Forelimb muscle (tissue), 1 donor: Measurements from ENCODE around the gene GJC2. TPM values are rescaled to one million over a fixed set of nuclear protein-coding genes. Genes with fewer than 3 reads are reported as not detected.
A peak's percentile ranks its signal among the peaks of the same experiment; 100 is the strongest.

Experiments used
- DNase-seq: peaks from one replicate; pipeline ENCODE4 v3.0.0-alpha.2; 2013; ENCODE audit warnings: low read depth
- polyA plus RNA-seq: library from polyadenylated mRNA; unstranded; fragments of 120-200 nt; gene quantifications from one replicate; pipeline ENCODE4 v1.2.1, GENCODE V29; 2013; ENCODE audit not compliant: insufficient read length

The GJC2 gene
- polyA plus RNA-seq, 1 donor, result 0.48 TPM

DNA sequence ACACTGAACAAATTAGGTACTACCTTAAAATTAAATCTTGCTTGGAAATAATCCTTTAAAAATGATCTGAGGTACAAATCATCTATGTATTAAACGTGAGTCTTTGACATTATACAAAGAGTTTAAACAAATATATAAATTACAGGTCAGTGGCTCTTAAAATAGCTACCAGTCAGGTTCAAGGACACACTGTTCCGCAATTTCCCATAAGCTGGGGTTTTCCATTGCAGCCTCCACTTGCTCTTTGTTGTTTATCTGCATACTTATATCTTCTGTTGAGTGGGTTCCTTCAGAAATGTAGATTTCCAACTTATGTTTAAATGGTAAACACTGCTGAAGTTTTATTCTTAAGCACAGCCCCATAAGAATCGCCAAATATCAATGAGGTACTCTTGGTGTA is 34.9 kb upstream of the GJC2 start:
- no peak for DNase-seq

DNA sequence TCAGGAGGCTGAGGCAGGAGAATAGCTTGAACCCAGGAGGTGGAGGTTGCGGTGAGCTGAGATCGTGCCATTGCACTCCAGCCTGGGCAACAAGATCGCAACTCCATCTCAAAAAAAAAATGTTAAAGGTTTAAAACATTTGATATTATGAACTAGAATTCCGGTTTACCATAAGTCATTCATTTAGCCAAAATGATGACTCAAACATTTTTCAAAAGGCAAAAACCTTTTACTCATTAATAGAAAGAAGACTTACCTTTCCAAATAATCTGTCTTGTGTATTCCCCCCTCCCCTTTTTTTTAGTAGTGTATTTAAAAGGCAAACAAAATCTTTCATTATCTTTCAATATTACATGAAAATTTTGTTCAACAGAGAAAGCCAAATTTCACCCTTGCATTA is 32.4 kb upstream of the GJC2 start:
- DNase-seq, result no peak

DNA sequence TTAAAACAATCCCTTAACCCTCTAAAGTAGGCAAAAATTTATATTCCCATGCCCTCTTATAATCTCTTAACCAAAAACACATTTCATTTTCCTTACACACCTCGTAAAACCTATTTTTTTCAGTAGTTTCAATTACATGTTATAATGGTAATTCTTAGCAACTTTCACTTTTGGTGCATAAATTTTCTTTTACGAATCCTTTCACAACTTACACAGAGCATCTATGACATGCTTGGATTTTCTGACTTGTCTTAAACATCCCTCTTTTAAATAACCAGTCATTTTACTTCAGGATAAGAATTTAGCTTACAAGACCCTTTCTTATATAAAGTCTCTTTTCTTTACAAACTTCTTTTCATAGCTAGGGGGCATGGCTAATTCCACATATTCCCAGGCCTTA is 31.7 kb upstream of the GJC2 start:
- no peak for DNase-seq

DNA sequence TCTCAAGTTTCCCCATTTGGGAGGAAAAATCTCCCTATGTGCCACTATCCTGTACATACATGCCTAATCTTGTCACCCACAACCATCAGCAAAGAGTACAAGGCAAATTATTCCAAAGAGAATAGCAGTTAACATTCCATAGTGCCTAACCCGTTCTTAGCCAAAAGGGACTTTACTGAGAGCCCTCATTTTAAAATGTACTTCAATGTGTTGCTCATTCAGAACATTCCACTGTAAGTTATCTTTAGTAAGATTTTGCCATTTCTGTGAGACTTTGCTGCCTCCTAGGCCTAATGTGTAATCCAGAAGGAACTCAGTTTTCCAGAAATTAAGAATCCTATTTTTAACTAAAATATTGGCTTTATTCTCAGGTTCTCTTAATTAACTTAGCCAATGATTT is 29.4 kb upstream of the GJC2 start:
- DNase-seq, result no peak

DNA sequence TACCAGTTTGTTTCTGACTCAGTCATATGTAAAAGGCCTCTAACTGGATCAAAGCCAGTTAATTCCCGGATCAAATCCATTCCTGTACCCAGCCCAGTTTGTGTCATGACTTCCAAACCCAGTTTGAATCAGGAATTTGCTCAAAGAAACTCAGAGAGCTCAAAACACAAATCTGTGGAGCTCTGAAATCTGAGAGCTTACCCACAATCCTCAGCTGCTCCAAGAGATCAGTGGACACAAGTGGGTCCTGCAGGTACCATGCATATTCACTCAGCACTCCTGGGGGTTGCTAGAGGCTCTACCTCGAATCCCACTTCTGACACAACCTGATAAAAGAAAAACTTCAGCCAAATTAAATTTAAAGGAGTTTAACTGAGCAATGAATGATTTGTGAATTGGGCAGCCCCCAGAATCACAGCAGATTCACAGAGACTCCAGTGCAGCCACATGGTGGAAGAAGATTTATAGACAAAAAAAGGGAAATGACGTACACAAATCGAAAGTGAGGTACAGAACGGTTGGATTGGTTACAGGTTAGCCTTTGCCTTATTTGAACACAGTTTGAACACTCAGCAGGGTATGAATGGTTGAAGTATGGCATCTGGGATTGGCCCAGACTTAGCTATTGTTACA is 28.8 kb upstream of the GJC2 start:
- DNase-seq, result no peak

DNA sequence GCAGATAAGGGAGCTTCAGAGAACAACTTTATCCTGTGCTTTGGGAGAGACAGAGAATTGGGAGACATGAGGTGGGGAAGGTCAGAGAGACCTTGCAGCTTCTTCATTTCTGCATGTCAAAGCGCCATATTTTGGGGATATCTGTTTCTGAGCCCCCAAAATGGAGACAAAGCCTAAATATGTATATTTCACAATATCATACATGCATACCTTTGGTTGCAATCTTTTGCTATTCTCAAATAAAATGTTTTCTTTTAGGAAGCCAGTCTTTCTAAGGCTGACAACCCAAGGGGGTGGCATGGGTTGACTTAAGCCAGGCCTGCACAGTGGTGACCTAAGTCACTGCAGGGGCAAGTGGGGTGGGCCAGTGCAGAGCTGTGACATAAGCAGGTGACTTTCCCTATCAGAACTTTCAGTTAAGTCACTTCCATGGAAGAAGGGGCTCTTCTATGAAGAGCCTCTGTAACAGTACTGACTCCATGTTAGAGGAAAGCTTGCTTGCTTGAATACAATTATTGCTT is 26.7 kb upstream of the GJC2 start:
- DNase-seq, result no peak

DNA sequence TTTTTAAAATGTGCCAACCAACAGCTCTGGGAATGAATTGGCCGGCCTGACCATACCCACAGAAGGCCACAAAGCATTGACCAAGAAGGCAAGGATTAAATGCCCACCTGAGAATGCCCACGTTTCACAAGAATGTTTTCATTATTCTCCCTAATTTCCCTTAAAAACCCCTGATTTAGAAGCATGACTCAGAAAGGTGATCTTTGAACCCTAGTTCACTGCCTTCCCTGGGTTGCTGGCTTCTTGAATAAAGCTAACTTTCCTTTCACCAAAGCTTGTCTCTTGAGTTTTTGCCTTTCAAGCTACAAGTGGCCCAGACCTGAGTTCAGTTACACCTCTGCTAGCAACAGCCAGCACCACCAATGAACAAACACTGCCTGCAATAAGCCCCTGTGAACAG is 26.2 kb upstream of the GJC2 start:
- DNase-seq, result no peak

DNA sequence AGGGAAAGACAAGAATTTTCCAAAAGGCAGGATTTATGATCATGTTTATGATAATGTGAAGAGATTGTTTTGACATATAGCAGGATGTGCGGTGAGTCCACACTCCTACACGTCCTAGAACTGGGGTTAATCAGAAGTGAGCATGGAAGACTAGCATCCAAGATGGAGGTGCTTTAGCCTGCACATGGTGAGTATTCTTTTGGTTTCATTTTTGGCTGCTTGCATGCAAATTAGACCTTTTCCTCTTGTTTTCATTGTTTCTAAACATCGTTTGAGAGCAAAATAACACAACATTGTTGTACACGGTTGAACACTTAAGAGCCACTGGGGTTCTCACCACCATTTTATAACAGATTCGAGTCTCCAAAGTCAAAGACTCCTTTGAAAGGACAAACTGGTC is 24.5 kb upstream of the GJC2 start:
- no peak for DNase-seq

DNA sequence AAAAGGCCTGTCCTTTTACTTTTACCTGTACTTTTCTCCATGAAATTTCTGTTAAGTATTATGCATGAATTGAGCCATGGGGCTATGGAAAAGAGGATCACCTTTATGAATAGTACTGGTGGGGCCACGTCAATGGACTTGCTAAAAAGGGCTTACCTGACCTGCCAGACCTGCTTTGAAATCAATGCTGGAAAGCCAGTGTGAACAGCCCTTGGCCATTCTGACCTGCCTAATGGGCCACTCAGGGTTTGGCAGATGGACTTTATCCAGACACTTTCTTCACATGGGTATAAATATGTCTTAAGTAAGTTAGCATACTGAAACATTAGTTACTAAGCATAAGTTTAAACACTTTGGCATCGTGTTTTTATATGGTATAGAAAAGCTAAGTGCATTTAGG is 18.0 kb upstream of the GJC2 start:
- no peak for DNase-seq

DNA sequence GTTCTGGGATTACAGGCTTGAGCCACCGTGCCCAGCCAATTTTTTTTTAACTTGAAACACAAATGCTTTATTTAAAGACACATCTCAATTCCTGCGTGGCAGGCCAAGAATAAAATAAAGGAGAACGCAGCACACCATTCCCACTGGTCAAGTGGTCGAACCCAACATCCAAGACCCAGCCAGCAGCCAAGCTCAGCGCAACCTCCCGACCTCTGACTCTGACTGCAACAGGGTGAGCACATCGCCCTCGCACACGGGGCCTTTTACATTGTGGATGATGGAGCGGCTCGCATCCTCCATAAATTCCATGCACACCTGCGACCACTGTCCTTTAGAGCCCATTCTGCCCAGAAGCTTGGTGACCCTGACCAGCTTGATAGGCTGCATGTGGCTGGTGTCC is 15.1 kb upstream of the GJC2 start:
- DNase-seq, result no peak

DNA sequence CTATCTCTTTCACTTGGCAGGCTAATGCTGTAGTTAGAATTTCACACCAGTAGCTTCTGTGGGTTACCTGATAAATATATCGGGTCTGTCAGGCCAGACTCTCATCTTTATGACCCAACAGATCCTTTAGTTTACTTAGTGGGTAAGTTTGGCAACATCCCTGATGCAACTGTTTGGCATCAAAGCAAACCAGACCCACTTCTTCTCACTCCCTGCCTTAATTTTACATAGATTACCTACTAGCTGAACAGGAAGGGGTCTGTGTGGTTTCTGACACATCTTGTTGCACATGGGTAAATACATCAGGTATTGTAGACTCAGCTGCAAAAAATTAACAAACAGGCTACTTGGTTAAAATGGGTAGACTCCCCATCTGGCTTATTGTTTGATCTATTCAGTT is 12.8 kb upstream of the GJC2 start:
- no peak for DNase-seq

DNA sequence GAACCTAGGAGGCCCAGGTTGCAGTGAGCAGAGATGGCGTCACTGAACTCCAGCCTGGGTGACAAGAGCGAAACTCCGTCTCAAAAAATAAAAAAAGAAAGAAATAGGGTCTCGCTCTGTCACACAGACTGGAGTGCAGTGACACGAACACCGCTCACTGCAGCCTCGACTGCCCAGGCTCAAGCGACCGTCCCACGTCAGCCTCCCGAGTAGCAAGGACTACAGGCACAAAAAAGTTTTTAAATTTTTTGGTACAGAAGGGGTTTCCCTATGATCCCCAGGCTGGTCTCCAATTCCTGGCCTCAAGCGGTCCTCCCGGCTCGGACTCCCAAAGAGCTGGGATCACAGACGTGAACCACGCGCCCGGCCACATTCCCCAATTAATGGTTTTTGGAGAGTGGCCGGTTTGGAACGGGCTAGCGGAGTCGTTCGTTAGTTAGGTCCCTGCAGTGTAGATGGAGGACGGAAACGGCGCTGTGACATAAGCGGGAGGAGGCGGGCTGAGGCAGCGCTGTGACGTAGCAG is 10.3 kb upstream of the GJC2 start:
- no peak for DNase-seq

DNA sequence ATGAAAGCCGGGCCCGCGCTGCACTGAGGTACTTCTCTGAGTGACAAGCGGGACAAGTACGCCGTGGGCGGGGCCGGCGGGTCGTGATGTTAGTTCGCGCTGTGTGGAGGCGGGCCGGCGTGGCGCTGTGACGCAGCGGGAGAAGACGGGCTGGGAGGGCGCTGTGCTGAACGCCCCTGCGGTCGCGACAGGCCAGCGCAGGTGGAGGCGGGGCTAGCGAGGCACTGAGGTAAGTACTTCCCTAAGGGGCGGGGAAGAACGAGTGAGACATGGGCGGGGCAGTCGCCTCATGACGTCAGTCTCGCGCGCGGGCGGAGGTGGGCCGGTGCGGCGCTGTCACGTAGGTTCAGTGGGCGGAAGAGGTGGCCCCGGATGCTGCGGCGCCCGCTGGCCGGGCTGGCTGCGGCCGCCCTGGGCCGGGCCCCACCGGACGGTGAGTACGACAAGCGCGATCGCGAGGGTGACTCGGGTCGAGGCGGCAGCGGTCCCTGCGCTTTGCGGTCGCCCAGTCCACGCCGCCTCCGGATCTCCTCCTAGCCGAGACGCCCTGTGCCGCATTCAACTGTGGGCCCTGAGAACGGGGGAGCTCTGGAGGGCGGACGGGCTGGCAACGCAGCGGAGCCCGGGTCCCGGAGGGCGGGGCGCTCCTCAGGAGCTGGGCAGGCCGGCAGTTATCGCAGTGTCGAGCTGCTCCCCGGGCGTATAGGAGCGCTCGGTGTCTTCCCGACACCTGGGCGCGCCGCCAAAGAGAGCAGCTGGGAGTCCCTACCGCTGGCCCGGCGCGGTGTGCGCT is 9.6 kb upstream of the GJC2 start, which contains the start of gene GUK1:
Gene GUK1, plus strand, starts transcription at position 349 of the 793 bp plus-strand sequence. Its CDS starts 24 bp downstream, at position 373.
- peak; percentile 80 for DNase-seq

DNA sequence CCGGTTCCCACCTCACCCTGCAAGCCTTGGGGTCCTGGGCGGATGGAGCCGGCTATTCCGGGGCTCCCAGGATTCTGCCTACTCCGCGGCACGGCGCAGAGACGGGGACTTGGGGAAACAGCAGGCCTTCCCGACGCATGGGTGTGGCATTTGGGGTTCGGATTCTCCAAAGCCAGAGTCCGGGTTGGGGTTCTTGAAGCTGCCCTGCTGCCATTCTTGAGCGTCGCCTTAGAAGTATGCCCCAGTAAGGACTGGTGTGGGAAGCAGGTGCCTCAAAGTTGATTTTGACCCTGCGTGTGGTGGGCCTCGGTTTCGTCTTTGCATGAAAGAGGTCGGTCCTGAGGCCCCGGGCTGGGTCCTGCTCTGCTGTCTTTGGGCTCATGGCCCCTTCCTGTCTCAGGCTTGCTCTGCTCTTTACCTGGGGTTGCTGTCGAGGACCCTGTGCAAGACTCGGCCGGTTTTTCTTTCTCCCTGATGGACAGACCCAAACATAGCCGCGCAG is 9.0 kb upstream of the GJC2 start:
- no peak for DNase-seq

DNA sequence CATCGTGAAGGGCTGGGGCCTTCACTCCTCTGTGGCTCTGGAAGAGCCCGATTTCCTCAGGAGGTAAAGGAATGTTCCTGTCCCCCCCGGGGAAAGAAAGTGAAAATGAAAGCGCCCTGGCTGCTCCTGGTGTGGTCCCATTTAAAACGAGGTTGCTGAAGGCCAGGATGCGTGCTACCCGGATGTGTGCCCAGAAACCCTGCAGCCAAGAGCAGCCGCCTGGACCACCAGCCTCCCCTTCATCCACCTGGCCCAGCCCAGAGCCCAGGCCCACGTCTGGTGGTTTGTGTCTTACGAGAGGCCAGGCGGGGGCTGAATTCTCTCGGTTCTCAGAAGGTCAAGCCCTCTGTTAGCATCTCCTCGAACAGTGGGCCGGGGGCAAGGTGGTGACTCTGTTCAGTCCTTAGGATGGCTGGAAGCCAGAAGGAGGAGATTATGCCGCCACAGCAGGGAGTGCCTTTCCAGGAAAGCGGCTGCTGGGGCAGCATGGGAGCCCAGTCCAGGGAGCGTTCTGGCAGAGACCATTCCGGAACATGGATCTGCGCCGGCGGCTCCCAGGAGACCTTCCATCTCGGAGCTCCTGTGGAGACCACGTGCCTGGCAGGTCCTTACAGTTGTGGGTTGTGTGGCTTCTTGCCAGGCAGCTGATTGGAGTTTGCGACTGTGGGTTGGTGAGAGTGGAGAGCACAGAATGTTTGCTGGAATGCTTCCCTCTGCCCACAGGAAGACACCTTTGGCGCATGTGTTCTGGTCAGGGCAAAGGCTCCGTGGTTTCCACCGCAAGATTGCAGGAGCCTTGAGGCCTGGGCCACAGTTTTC is 8.3 kb upstream of the GJC2 start:
- no peak for DNase-seq

DNA sequence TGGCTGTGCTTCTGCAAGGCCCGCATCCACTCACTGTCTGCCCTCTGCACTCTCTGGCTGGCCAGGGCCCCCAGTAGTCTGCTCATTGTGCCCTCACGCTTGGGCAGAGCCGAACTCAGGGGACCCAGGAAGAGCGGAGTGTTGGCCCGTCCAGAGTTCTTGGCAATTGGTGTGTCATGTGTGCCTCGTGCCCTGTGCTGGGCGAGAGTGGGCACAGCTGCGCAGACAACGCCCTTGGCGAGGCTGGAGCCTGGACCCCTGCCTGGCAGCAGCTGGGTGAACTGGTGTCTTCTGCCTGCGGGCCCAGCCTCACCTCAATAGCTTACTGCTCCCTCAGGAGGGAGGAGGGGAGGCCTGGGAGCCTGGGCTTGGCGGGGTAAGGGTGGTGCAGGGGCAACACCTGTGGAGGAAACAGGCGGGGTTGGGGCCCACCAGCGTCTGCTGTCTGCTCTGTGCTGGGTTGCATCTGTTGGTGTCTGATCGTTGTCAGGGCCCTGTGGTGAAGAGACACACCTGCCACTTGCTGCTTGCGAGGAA is 7.5 kb upstream of the GJC2 start:
- no peak for DNase-seq

DNA sequence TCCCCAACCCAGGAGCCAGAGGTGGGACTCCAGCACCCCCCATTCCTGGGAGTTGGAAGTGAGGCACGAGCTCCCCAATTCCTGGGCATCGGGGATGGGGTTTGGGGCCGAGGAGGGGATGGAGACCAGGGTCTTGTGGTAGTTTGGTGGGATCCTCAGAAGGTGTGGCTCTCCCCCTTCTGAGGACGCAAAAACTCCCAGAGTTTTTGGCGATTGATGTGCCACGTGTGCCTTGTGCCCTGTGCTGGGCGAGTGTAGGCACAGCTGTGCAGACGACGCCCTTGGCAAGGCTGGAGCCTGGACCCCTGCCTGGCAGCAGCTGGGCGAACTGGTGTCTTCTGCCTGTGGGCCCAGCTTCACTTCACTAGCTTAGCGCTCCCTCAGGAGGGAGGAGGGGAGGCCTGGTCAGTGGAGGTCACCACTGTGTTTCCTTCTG is 7.0 kb upstream of the GJC2 start:
- DNase-seq, result no peak

DNA sequence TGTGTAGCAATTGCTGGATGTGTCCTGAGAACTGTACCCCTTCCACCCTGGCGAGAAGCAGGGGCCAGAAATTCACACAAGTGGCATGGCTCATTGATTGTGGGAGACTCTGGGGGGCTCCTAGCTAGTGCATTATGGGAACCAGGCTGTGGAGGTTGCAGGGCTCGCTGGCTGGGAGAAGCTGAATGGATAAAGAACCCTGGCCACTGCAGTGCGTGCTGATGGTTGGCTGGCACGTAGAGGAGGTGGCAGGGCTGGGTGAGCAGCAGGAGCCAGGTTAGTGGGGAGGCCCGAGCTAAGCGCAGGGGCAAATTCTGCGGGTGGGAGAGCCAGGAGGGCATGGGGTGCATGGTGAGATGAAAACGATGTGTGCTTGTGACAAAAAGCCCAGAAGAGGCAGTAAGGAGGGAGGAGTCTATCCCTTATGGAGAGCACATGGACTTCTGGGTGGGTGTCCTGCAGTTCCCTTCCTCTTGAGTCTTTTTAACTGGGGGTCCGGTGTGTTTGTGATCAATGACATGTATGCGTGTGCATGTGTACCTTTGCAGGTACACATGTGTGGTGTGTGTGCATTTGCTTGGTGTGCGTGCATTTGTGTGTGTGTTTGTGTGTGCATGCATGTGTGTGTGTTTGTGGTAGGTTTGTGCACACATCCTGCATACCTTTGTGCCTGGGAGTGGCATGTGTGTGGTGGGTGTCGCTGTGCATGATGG is 6.1 kb upstream of the GJC2 start:
- no peak for DNase-seq

DNA sequence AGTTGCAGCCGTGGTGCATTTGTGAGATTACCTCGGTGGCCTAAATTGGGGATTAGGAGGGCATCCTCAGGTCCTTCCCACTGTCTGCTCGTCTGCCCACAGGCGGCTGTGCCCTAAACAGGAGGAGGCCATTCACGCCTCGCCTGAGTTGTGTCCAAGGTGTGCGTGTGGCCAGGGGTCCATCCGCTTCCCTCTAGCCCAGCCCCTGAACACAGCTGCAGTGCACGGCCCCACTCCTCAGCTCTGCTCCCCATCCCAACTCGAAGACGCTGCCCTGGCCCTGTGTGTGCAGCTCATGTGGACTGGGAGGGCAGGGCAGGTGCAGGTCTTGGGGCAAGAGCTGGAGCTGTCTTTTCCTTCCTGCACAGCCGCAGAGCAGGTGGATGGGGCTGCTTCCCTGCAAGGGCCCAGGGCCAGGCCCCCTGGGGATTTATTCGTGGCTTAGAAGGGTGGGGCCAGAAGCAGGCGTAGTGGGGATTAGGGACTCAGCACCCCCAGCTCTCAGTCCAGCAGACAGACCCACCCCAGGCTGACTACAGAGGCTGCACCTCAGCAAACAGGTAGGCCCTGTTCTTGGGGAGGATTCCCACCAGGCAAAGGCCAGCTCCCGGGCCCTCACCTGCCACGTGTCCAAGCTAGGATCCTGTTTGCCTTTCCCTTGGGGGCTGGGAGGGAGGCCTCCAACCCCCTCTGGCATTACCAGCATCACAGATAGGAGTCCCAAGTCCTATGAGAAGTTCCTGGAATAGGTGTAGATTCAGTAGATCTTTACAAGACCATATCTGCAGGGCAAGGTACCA is 5.3 kb upstream of the GJC2 start:
- DNase-seq, result no peak

DNA sequence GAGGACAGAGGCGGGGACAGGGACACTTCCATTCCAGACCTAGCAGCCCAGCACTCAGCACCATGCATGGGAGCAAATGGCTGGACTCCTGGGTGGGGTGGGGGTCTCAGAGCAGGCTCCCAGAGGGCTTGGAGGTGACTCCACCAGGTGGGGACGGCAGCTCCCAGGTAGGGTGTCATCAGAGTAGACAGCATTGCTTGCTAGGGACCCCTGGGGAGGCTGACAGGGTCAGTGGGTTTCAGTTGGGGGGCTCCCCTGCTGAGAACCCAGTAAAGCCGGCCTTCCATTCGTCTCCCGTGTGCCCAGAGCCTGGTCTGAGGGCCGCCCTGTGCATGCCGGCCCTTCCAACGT is 4.8 kb upstream of the GJC2 start:
- DNase-seq, result no peak
